Vagina (tissue), 2 donors: ENCODE results near the gene AK3.

ENCODE experiments used
- POLR2A ChIP-seq, 2 donors: fragments of 450-650 bp; IDR thresholded peaks; one replicate each; pipeline ENCODE4 v1.6.1; 2017; ENCODE audit warnings: antibody characterized with exemption in 2 of 2, mild to moderate bottlenecking in 2 of 2, moderate library complexity in 2 of 2
- TF ChIP-seq, protein P1 (sequence below), 3 experiments: fragments of 450-650 bp in 2 of 3; fragments of 200-600 bp in 1 of 3; sonication (generic) in 1 of 3; IDR thresholded peaks; one replicate each; pipeline ENCODE4 v1.5.1; 2017 to 2019; ENCODE audit warnings: antibody characterized with exemption in 3 of 3, mild to moderate bottlenecking in 2 of 3, moderate library complexity in 2 of 3

DNA sequence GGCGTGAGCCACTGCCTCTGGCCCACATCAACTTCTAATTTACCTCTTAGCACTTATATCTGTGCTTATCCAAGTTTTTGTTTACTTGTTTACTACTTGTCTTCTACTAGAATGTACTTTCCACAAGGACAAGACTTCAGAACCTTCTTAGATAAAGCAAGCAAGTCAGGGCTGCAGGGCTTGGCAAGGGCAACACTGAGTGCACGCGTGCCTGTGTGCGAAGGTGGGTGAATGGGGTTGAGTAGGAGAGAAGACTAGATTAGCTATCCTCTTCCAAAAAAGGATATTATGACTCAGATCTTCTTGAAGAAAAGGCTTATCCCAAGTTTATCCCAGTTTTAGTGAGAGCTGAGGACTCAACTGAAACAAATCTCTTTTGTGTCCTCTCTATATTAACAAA lies 19.3 kb downstream of the AK3 start:
- no peak for TF ChIP-seq POLR2A (IDR thresholded peaks at IDR 0.05)
- TF ChIP-seq, protein P1, sequence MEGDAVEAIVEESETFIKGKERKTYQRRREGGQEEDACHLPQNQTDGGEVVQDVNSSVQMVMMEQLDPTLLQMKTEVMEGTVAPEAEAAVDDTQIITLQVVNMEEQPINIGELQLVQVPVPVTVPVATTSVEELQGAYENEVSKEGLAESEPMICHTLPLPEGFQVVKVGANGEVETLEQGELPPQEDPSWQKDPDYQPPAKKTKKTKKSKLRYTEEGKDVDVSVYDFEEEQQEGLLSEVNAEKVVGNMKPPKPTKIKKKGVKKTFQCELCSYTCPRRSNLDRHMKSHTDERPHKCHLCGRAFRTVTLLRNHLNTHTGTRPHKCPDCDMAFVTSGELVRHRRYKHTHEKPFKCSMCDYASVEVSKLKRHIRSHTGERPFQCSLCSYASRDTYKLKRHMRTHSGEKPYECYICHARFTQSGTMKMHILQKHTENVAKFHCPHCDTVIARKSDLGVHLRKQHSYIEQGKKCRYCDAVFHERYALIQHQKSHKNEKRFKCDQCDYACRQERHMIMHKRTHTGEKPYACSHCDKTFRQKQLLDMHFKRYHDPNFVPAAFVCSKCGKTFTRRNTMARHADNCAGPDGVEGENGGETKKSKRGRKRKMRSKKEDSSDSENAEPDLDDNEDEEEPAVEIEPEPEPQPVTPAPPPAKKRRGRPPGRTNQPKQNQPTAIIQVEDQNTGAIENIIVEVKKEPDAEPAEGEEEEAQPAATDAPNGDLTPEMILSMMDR (IDR thresholded peaks at IDR 0.05), result no peak
